ENCODE measurements around the gene VDAC2.

VDAC2 gene

GRCh38 chr10:75253281-75254220 is 43.0 kb downstream of the VDAC2 start:
- DNase-seq (ENCODE audit: low read depth in 2 of 2) = no peak

- no peak for DNase-seq (ENCODE audit: low read depth in 2 of 2)
Measured at GRCh38 chr10:75254739-75255138, 44.1 kb downstream of the VDAC2 start.

- no peak for DNase-seq (ENCODE audit: low read depth in 2 of 2)
Measured at GRCh38 chr10:75260990-75261389, 50.4 kb downstream of the VDAC2 start.

GRCh38 chr10:75261813-75262705 is 51.5 kb downstream of the VDAC2 start:
- no peak for DNase-seq (ENCODE audit: low read depth in 2 of 2)

GRCh38 chr10:75263806-75264205 is 53.2 kb downstream of the VDAC2 start:
- DNase-seq (ENCODE audit: low read depth in 2 of 2) = no peak

- DNase-seq (ENCODE audit: low read depth in 2 of 2) = no peak
Measured at GRCh38 chr10:75265856-75266255, 55.3 kb downstream of the VDAC2 start.

GRCh38 chr10:75266945-75267344 is 56.3 kb downstream of the VDAC2 start:
- DNase-seq (ENCODE audit: low read depth in 2 of 2) = no peak

GRCh38 chr10:75269605-75270004 is 59.0 kb downstream of the VDAC2 start:
- no peak for DNase-seq (ENCODE audit: low read depth in 2 of 2)

GRCh38 chr10:75272094-75272493 is 61.5 kb downstream of the VDAC2 start:
- no peak for DNase-seq (ENCODE audit: low read depth in 2 of 2)

- DNase-seq (ENCODE audit: low read depth in 2 of 2) = no peak
Measured at GRCh38 chr10:75272896-75273295, 62.3 kb downstream of the VDAC2 start.

- no peak for DNase-seq (ENCODE audit: low read depth in 2 of 2)
Measured at GRCh38 chr10:75276069-75276872, 65.7 kb downstream of the VDAC2 start.

GRCh38 chr10:75280236-75280635 is 69.6 kb downstream of the VDAC2 start:
- DNase-seq (ENCODE audit: low read depth in 2 of 2) = no peak

Data from stimulated activated CD4-positive, alpha-beta T cell treated with anti-CD3 and anti-CD28 coated beads, Interleukin-1b, Interleukin-23, amount 100 ng/mL, for 4 hours (primary cell).